ENCODE measurements around the gene IDH3A.

DNA sequence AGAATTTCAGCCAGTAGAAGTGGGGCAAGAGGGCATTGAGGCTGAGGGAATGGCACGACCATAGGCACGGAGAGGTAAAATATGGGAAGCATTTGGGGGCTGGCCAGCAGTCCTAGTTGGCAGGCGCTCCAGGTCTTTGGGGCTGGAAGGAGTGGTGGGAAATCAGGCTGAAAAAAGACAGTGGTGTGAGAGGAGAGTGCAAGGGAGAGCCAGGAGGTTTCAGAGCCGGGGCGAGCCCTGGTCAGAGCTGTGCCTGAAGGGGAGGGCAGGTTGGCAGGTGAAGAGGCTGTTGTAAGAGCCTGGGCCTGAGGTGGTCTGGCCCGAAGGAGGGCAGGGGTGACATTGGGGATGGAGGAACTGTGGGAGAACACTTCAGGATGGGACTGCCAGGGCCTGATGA, 1.6 kb upstream of the IDH3A start:
- TF ChIP-seq, protein P1, sequence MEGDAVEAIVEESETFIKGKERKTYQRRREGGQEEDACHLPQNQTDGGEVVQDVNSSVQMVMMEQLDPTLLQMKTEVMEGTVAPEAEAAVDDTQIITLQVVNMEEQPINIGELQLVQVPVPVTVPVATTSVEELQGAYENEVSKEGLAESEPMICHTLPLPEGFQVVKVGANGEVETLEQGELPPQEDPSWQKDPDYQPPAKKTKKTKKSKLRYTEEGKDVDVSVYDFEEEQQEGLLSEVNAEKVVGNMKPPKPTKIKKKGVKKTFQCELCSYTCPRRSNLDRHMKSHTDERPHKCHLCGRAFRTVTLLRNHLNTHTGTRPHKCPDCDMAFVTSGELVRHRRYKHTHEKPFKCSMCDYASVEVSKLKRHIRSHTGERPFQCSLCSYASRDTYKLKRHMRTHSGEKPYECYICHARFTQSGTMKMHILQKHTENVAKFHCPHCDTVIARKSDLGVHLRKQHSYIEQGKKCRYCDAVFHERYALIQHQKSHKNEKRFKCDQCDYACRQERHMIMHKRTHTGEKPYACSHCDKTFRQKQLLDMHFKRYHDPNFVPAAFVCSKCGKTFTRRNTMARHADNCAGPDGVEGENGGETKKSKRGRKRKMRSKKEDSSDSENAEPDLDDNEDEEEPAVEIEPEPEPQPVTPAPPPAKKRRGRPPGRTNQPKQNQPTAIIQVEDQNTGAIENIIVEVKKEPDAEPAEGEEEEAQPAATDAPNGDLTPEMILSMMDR (IDR thresholded peaks at IDR 0.05): no peak
- TF ChIP-seq POLR2A (IDR thresholded peaks at IDR 0.05): no peak
